Osteoblast (primary cell): ENCODE results near the gene GAB2. TPM values are rescaled to one million over a fixed set of nuclear protein-coding genes. Genes with fewer than 3 reads are reported as not detected.

ENCODE experiments used
- DNase-seq: peaks from one replicate; pipeline ENCODE4 v3.0.0; 2011; ENCODE audit warnings: low spot score, mixed read lengths; ENCODE audit not compliant: insufficient read length; ENCODE audit errors: missing footprints
- H2AFZ ChIP-seq: 2 replicates; pipeline ENCODE4 v1.6.0; 2011; ENCODE audit warnings: mild to moderate bottlenecking, low read length
- H3K27ac ChIP-seq: 2 replicates; pipeline ENCODE4 v1.5.1; 2011; ENCODE audit warnings: mild to moderate bottlenecking, low read depth, low read length, moderate library complexity
- H3K27me3 ChIP-seq: 2 replicates; pipeline ENCODE4 v1.6.0; 2012; ENCODE audit warnings: mild to moderate bottlenecking, control low read depth, inconsistent platforms, low read length, moderate library complexity; ENCODE audit not compliant: insufficient read depth
- H3K36me3 ChIP-seq: 2 replicates; pipeline ENCODE4 v1.5.1; 2011; ENCODE audit warnings: mild to moderate bottlenecking, low read length, control low read depth, moderate library complexity; ENCODE audit not compliant: insufficient read depth
- H3K4me1 ChIP-seq: 2 replicates; pipeline ENCODE4 v1.5.1; 2011; ENCODE audit warnings: mild to moderate bottlenecking, low read length, control low read depth, moderate library complexity; ENCODE audit not compliant: insufficient read depth
- H3K4me2 ChIP-seq: 2 replicates; pipeline ENCODE4 v1.6.0; 2011; ENCODE audit warnings: mild to moderate bottlenecking, low read length; ENCODE audit not compliant: insufficient read depth
- H3K4me3 ChIP-seq: fragments of 200-600 bp; sonication (generic); 3 replicates; pipeline ENCODE4 v1.5.1; 2012; ENCODE audit warnings: mild to moderate bottlenecking, low read length, inconsistent platforms; ENCODE audit not compliant: insufficient read depth
- H3K79me2 ChIP-seq: 2 replicates; pipeline ENCODE4 v1.6.0; 2012; ENCODE audit warnings: mild to moderate bottlenecking, low read length, control low read depth, inconsistent platforms; ENCODE audit not compliant: insufficient read depth
- H3K9me3 ChIP-seq: 2 replicates; pipeline ENCODE4 v1.5.1; 2011; ENCODE audit warnings: low read depth, low read length, control low read depth
- H4K20me1 ChIP-seq: 2 replicates; pipeline ENCODE4 v1.6.0; 2012; ENCODE audit warnings: mild to moderate bottlenecking, low read length, control low read depth; ENCODE audit not compliant: insufficient read depth
- CTCF ChIP-seq: IDR thresholded peaks from 2 replicates; pipeline ENCODE4 v1.5.1; 2011; ENCODE audit warnings: mild to moderate bottlenecking, low read depth, low read length, moderate library complexity; ENCODE audit errors: extremely low read depth
- total RNA-seq: library from RNA; depleted of rRNA; stranded (reverse); fragments of >200 nt; gene quantifications from 2 replicates; pipeline ENCODE4 v1.2.3, GENCODE V29; 2012

GAB2 gene
- total RNA-seq, 1 donor: 18.5 TPM

- Histone ChIP-seq H3K9me3 (no peaks in the 10 kb centered on the region), H4K20me1 (no peaks in the 10 kb centered on the region), H3K36me3 (no peaks in the 10 kb centered on the region), H3K79me2 (no peaks in the 10 kb centered on the region), H3K27me3 (no peaks in the 10 kb centered on the region), H3K4me1 (peaks cover 4% of the 10 kb centered on the region), H3K4me2 (no peak overlapping the region), H3K27ac (no peak overlapping the region), H2AFZ (no peak overlapping the region), H3K4me3 (no peak overlapping the region)
- TF ChIP-seq CTCF: no peak
- DNase-seq: no peak
Observed at GRCh38 chr11:78261367-78261766, 156.3 kb downstream of the GAB2 start.

DNA sequence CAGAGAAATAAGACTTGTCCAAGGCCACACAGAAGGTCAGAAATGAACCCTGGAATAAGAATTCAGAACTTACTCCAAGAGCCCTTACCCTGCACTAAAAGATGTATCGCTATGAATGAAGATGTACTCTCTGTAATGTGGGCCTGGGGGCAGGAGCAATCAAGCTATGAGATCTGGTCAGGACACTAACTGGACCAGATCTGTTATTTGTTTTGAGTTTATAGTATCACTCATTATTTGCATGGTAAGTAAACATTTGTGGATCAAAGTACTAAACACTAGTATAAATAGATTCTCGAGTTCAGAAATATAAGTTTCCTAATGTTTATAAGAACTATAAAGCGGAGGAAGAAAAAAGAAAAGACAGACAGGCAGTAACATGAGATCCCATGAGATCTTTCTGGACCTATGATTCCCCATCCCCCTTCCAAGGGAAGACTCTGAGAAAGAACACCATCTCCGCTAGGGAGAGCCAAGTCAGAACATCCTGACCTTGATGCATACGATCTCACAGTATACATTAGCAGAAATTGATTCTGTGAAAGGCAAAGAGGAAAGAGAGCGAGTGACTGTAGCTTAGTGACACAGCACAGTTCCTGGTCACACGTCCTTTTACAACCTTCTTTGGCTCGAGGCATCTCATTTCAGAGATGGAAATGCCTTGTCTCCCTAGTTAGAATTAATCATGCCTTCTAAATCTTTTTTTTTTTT, 157.7 kb downstream of the GAB2 start:
- H3K36me3 ChIP-seq: no peaks in the 10 kb centered on the region
- no peaks in the 10 kb centered on the region for H3K79me2 ChIP-seq
- no peaks in the 10 kb centered on the region for H3K9me3 ChIP-seq
- H3K4me2 ChIP-seq: no peak overlapping the region
- peaks cover 7% of the 10 kb centered on the region for H3K4me1 ChIP-seq
- no peak for TF ChIP-seq CTCF
- no peak overlapping the region for H3K4me3 ChIP-seq
- H4K20me1 ChIP-seq: no peaks in the 10 kb centered on the region
- H3K27me3 ChIP-seq: no peaks in the 10 kb centered on the region
- H3K27ac ChIP-seq: no peak overlapping the region
- H2AFZ ChIP-seq: no peak overlapping the region
- DNase-seq: no peak

DNA sequence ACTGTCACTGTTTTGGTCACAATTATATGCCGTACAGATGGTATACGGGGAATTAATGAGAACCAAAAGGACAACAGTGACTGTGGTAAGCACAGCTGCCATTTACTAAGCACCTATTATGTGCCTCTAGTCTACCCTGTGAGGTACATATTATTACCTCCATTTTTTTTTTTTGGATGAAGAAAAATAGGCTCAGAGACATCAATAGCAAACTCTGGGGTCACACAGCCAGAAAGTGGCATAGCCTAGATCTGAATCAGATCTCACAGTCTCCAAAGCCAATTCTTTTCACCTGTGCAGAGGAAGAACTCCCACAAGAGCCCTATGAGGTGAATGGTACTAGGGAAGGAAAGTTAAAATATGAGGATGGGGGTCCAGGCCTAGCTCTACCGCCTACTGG, 160.0 kb downstream of the GAB2 start:
- Histone ChIP-seq H2AFZ (no peak overlapping the region), H3K4me1 (peaks cover 16% of the 10 kb centered on the region), H3K27ac (no peak overlapping the region), H3K79me2 (no peaks in the 10 kb centered on the region), H3K9me3 (no peaks in the 10 kb centered on the region), H4K20me1 (no peaks in the 10 kb centered on the region), H3K4me3 (no peak overlapping the region), H3K27me3 (no peaks in the 10 kb centered on the region), H3K36me3 (no peaks in the 10 kb centered on the region), H3K4me2 (no peak overlapping the region)
- no peak for DNase-seq
- TF ChIP-seq CTCF: no peak

DNA sequence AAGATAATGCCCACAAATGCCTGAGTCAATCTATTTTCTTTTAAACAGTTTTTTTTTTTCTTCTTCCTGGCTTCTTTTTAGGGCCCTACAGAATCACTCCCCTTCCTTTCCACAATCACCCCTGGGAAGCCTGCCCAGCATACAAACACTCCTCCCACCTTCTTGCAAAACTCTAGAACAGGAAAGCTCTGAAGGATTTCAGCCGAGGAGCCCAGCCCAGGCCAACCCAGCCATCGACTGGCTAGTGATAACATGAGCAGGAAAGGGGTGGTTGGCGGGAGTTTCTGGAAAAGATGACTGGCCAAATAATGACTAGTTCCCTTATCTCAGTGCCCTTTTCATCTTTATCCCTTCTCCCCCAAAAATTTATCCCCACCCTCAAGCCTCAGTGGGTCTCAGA, 160.7 kb downstream of the GAB2 start:
- H3K27me3 ChIP-seq: no peaks in the 10 kb centered on the region
- TF ChIP-seq CTCF: no peak
- peaks cover 16% of the 10 kb centered on the region for H3K4me1 ChIP-seq
- peak overlapping the region; percentile 42 for H3K4me2 ChIP-seq
- H3K4me3 ChIP-seq: no peak overlapping the region
- H3K79me2 ChIP-seq: no peaks in the 10 kb centered on the region
- H3K27ac ChIP-seq: peak overlapping the region; percentile 18
- H2AFZ ChIP-seq: no peak overlapping the region
- no peaks in the 10 kb centered on the region for H4K20me1 ChIP-seq
- no peaks in the 10 kb centered on the region for H3K36me3 ChIP-seq
- DNase-seq: no peak
- H3K9me3 ChIP-seq: no peaks in the 10 kb centered on the region
